Ishikawa (cell line): ENCODE measurements around the gene ITGA11.

Source experiments
- CEBPB ChIP-seq: IDR thresholded peaks from 2 replicates; pipeline ENCODE4 v1.6.1; 2012
- CREB1 ChIP-seq: IDR thresholded peaks from 2 replicates; pipeline ENCODE4 v1.6.1; 2012; ENCODE audit warnings: low read depth
- EP300 ChIP-seq: IDR thresholded peaks from 2 replicates; pipeline ENCODE4 v1.6.1; 2012; ENCODE audit warnings: borderline replicate concordance
- FOXM1 ChIP-seq: IDR thresholded peaks from 2 replicates; pipeline ENCODE4 v1.6.1; 2012; ENCODE audit warnings: low read depth, borderline replicate concordance
- MAX ChIP-seq: IDR thresholded peaks from 2 replicates; pipeline ENCODE4 v1.6.1; 2012
- TCF12 ChIP-seq: IDR thresholded peaks from 2 replicates; pipeline ENCODE4 v1.6.1; 2012; ENCODE audit warnings: low read depth
- TEAD4 ChIP-seq: IDR thresholded peaks from 2 replicates; pipeline ENCODE4 v1.6.1; 2012
- YY1 ChIP-seq: IDR thresholded peaks from 2 replicates; pipeline ENCODE4 v1.6.1; 2012; ENCODE audit warnings: low read depth
- TF ChIP-seq, protein P1 (sequence below): IDR thresholded peaks from 2 replicates; pipeline ENCODE4 v1.6.1; 2012; ENCODE audit warnings: low read depth, mild to moderate bottlenecking

DNA sequence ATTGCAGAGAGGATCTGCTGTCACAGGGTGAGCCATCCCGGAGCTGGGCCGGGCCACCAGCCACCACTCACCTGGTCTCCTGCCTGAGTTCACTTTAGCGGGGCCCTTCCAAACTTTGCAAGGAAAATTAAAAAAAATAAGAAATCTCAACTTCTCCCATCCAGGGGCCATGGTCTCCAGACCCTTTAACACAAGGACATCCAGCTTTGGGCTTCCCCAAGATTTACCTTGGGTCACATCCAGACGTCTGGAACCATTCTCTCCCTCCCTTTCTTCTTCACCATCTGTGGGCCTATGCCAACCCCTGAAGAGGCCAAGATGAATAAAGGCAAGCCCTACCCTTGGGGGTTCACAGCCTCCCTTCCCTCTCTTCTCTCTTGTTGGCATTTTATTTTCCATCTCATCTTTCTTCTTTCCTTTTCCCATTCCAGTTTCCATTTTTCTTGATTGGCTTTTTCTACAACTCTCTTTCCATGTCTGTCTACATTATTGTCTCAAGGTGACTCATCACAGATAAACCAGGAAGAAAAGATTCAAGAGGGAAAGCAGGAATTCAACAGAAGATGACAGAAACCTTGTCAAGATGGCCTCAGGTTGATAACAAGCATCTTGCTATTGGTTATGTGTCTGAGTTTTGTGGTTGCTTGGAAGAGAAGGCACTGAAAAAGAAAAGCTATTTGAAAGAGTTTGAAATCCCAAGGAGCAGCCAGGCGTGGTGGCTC is 49.5 kb downstream of the ITGA11 start:
- no peak for TF ChIP-seq FOXM1
- TF ChIP-seq, protein P1, sequence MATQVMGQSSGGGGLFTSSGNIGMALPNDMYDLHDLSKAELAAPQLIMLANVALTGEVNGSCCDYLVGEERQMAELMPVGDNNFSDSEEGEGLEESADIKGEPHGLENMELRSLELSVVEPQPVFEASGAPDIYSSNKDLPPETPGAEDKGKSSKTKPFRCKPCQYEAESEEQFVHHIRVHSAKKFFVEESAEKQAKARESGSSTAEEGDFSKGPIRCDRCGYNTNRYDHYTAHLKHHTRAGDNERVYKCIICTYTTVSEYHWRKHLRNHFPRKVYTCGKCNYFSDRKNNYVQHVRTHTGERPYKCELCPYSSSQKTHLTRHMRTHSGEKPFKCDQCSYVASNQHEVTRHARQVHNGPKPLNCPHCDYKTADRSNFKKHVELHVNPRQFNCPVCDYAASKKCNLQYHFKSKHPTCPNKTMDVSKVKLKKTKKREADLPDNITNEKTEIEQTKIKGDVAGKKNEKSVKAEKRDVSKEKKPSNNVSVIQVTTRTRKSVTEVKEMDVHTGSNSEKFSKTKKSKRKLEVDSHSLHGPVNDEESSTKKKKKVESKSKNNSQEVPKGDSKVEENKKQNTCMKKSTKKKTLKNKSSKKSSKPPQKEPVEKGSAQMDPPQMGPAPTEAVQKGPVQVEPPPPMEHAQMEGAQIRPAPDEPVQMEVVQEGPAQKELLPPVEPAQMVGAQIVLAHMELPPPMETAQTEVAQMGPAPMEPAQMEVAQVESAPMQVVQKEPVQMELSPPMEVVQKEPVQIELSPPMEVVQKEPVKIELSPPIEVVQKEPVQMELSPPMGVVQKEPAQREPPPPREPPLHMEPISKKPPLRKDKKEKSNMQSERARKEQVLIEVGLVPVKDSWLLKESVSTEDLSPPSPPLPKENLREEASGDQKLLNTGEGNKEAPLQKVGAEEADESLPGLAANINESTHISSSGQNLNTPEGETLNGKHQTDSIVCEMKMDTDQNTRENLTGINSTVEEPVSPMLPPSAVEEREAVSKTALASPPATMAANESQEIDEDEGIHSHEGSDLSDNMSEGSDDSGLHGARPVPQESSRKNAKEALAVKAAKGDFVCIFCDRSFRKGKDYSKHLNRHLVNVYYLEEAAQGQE = no peak
- TF ChIP-seq EP300 = no peak
- no peak for TF ChIP-seq MAX
- no peak for TF ChIP-seq YY1
- TF ChIP-seq TCF12 = no peak
- no peak for TF ChIP-seq TEAD4
- no peak for TF ChIP-seq CREB1
- no peak for TF ChIP-seq CEBPB
